HG02840 (cell line): ENCODE measurements around the gene FNDC5.

Experiments used
- ATAC-seq: cut with Tn5 transposase; IDR thresholded peaks from one replicate; pipeline ENCODE4 v1.9.1; 2021; ENCODE audit warnings: mild to moderate bottlenecking, moderate library complexity, moderate number of reproducible peaks; ENCODE audit not compliant: unreplicated experiment, low FRiP score

Gene FNDC5

DNA sequence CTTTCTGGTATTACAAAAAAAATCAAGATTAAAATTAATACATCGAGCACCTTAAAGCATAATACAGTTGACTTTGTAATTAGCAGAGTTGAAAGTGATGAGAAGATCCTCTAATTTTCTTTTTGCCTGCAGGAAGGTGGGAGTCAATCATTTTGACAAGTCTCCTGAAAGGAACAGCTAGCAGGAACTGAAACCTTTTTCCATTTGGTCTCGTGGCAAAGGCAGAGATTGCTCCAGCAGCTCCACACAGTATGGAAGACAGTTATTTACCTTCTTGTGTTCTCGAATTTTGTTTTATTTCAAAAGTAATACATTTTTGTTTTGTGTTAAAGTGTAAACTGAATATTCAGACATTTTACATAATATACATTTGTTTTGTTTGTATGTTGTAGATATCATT lies 45.5 kb downstream of the FNDC5 start:
- ATAC-seq = no peak

GRCh38 chr1:32818804-32819541 lies 51.7 kb downstream of the FNDC5 start:
- no peak for ATAC-seq

GRCh38 chr1:32817815-32818786 lies 52.6 kb downstream of the FNDC5 start:
- ATAC-seq = peak; percentile 16

DNA sequence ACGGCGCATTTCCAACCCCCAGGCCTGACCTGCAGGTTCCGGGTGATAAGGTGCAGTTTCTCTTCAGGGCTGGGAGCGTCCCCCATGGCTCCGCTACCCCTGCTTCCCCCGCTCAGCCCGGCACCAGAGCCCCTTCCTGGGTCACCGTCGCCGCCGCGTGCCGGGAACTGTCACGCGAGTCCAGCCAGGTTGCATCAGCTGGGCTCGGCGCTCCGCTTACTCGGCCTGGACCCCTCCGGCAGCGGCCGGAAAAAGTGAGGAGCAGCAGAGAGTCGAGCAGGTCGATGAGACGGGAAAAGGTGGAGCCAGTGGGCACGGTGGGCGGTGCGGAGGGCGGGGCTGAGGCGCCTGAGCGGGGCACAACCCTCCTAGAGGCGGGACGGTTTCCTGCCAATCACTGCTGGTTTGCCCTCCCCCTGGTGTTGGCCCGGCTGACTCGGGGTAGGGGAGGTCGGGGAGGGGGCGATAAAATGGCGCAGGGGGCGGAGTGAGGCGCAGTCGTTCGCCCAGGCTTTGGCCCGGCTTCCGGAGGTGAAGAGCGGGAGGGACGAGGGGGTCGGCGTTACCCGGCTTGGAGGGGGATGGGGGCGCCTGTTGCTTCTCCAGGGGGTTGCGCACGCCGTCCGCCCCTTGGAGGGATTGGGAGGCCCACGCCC lies 53.4 kb downstream of the FNDC5 start, which contains the start of the genes S100PBP and YARS1:
Gene S100PBP, plus strand, starts transcription at position 495 of the 656 bp plus-strand sequence. CDS start 8,447 bp downstream, outside the sequence.
Gene YARS1, minus strand, starts transcription at position 200 of the 656 bp plus-strand sequence. Its CDS starts 114 bp downstream, at position 86.
- ATAC-seq = peak; percentile 91

DNA sequence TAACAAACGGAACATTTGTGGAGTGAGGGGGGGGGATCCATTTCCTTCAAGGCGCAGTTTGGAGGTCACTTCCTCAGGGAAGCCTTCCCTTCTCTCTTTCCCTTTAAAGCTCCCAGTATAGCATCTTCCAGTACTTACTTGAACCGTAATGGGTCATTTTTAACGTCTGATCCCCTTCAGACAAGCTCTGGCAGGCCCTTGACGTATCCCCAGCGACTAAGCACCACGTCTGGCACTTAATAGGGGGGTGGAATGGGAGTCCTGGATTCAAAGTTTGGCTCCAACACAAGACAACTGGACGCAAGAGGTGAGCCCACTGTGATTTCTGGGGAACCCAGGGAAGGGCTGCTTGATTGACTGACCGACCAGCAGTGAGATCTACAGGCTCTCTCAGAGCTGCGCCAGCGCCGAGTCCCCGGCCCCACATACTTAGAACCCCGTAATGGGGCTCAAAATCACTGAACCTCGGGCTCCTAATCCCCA lies 54.0 kb downstream of the FNDC5 start:
- ATAC-seq = no peak

GRCh38 chr1:32813941-32814739 lies 56.6 kb downstream of the FNDC5 start:
- ATAC-seq = no peak
